Measurements from ENCODE around the gene ZNF222.

Gene ZNF222
- 3.7 to 5.0 (median 4.1) reads per million in 3 donors for total RNA-seq

DNA sequence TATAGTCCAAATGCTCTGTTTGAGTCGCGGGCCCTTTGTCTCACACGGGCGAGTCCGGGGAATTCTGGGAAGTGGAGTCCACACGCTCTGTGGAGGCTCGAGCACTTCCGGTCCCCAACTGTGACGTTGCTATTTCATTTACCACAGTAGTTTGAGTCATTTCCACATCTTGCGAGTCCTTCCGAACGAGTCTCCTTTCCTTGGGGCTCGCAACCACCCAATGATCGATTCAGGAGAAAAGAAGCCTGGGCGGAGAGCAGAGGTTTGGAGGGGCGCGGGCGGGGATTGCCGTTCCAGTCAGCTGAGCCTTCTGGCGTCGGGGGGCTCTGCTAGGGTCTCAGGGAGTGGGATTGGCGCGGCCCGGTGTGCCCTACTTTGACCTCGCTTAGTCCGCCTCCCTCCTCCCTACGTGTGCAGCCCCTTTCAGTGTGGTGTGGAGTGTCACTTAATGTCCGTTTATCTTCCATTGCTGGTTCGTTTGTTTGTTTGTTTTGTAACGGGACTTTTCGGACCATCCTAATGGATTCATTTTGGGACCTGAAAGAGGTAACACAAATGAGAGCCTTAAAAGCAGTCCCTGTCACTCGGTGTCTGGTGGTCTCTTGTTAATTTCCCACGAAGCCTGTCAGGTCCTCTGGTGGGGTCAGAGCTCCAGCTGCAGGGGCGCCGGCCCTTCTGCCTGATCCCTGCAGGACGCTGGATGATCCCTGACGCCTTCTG is at the start of gene ZNF222:
TSS of gene ZNF222 (plus strand) at position 163 of the 720 bp plus-strand sequence. CDS start at position 221, 58 bp downstream.
- no peaks in the 10 kb centered on the region for H3K27me3 ChIP-seq (replicated peaks; ENCODE audit: control insufficient read depth, insufficient read depth, low read length, poor library complexity, severe bottlenecking)
- peak within 1 kb of the TSS; percentile 55 for H3K27ac ChIP-seq (ENCODE audit: insufficient read depth, low read length, poor library complexity, severe bottlenecking)
- H3K4me1 ChIP-seq (ENCODE audit: control insufficient read depth, insufficient read depth, low read length, poor library complexity, severe bottlenecking) = peaks cover 6% of the 10 kb centered on the region
- peaks cover 38% of the 10 kb centered on the region for H3K36me3 ChIP-seq (ENCODE audit: control insufficient read depth, insufficient read depth, low read length)
- H3K9me3 ChIP-seq (ENCODE audit: control insufficient read depth, low read length) = peaks cover 9% of the 10 kb centered on the region
- H3K4me3 ChIP-seq (ENCODE audit: insufficient read depth, low read depth, low read length, poor library complexity, severe bottlenecking) = peak within 1 kb of the TSS; percentile 79
- peak; percentile 53 to 64 (median 56) for DNase-seq

DNA sequence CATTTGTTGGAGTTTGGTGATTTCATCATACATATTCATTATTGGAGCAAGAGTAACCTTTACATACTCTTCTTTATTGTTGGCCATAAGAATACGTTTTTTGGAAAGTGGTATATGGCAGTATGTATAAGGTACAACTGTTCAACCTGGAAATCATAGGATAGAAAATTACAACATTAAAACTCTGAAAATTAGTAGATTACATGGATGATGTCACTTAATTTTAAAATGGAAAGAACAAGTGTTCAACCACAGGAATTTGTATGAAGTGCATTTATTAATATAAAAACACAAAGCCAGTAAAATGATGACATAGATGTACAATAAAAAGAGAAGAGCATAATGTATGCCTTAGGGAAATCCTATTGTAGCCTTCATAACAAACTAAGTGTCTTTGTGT is 48.4 kb upstream of the ZNF222 start:
- Histone ChIP-seq H3K4me3 (ENCODE audit: insufficient read depth, low read depth, low read length, poor library complexity, severe bottlenecking) (no peak overlapping the region), H3K4me1 (ENCODE audit: control insufficient read depth, insufficient read depth, low read length, poor library complexity, severe bottlenecking) (no peaks in the 10 kb centered on the region), H3K27me3 (replicated peaks; ENCODE audit: control insufficient read depth, insufficient read depth, low read length, poor library complexity, severe bottlenecking) (no peaks in the 10 kb centered on the region), H3K27ac (ENCODE audit: insufficient read depth, low read length, poor library complexity, severe bottlenecking) (no peak overlapping the region), H3K36me3 (ENCODE audit: control insufficient read depth, insufficient read depth, low read length) (no peaks in the 10 kb centered on the region), H3K9me3 (ENCODE audit: control insufficient read depth, low read length) (peaks cover 9% of the 10 kb centered on the region)
- DNase-seq = no peak

DNA sequence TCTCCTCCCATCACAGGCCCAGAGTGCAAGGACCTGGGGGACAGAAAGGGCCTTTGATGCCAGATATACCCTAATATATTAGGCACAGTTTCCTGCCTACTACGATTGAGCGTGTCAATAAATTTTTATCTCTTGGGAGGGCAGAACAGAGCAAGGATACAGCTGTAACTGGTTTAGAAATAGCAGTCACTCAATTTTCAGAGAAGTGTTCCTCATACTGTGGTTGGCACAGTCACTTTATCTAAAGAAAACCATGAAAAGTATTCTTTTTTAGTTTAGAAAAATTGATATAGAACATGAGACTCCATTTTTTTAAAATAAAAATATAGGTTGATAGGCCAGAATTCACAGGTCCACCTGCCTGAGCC is 41.7 kb upstream of the ZNF222 start:
- Histone ChIP-seq H3K4me3 (ENCODE audit: insufficient read depth, low read depth, low read length, poor library complexity, severe bottlenecking) (peak overlapping the region; percentile 76), H3K4me1 (ENCODE audit: control insufficient read depth, insufficient read depth, low read length, poor library complexity, severe bottlenecking) (peaks cover 3% of the 10 kb centered on the region), H3K9me3 (ENCODE audit: control insufficient read depth, low read length) (no peaks in the 10 kb centered on the region), H3K27ac (ENCODE audit: insufficient read depth, low read length, poor library complexity, severe bottlenecking) (no peak overlapping the region), H3K36me3 (ENCODE audit: control insufficient read depth, insufficient read depth, low read length) (no peaks in the 10 kb centered on the region), H3K27me3 (replicated peaks; ENCODE audit: control insufficient read depth, insufficient read depth, low read length, poor library complexity, severe bottlenecking) (no peaks in the 10 kb centered on the region)
- no peak for DNase-seq

DNA sequence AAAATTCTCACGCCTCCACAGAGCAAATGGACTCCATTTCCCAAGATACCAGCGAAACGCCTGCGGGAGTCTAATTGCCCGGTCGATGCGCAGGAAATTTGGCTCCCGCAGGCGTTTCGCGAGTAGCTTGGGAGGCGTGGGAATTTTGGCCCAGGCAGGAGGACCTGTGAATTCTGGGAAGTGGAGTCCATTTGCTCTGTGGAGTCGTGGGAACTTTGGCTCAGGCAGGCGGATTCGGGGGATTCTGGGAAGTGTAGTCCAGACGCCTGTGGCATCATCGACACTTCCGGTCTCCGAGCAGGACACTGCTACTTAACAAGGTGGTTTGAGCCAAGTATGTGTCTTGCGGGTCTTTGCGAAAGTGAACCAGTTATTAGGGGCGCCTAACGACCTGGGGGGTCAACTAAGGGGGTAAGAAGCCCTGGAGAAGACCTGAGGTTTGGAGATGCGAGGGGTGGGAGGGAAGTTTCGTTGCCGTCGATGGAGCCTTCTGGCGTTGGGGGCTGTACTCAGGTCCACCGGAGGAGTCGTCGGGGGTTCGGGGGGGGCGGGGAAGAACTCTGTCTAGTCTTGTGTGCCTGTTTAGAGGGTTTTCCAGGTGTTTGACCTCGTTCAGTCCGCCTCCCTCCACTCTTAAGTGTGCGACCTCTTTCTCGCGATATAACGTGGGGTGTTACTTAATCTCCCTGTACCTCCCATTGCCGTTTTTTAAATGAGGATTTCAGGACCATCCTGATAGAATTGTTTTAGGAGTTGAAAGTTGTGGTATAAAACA is 41.1 kb upstream of the ZNF222 start, which contains the start of gene ZNF155:
TSS of gene ZNF155 (plus strand) at position 277 of the 775 bp plus-strand sequence. CDS start 4,356 bp downstream, outside the sequence.
- H3K27ac ChIP-seq (ENCODE audit: insufficient read depth, low read length, poor library complexity, severe bottlenecking) = peak within 1 kb of the TSS; percentile 69
- H3K4me3 ChIP-seq (ENCODE audit: insufficient read depth, low read depth, low read length, poor library complexity, severe bottlenecking) = peak within 1 kb of the TSS; percentile 76
- no peaks in the 10 kb centered on the region for H3K9me3 ChIP-seq (ENCODE audit: control insufficient read depth, low read length)
- H3K27me3 ChIP-seq (replicated peaks; ENCODE audit: control insufficient read depth, insufficient read depth, low read length, poor library complexity, severe bottlenecking) = no peaks in the 10 kb centered on the region
- H3K36me3 ChIP-seq (ENCODE audit: control insufficient read depth, insufficient read depth, low read length) = peaks cover 3% of the 10 kb centered on the region
- peaks cover 3% of the 10 kb centered on the region for H3K4me1 ChIP-seq (ENCODE audit: control insufficient read depth, insufficient read depth, low read length, poor library complexity, severe bottlenecking)
- DNase-seq = peak; percentile 44 to 58 (median 57)

DNA sequence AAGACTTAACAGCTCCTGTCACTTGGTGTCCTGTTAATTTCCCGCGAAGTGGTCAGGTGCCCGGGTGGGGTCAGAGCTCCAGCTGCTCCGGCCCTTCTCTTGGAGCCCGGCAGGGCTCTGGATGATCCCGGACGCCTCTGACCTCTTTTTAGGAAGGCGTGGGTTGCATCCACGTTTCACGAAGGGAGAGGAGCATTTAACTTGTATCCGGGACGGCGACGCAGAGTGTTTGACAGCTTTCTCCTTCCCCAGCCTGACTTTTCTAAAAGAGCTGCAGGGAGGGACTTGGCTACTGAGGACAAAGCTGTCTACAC is 40.5 kb upstream of the ZNF222 start:
- Histone ChIP-seq H3K27ac (ENCODE audit: insufficient read depth, low read length, poor library complexity, severe bottlenecking) (no peak overlapping the region), H3K9me3 (ENCODE audit: control insufficient read depth, low read length) (no peaks in the 10 kb centered on the region), H3K36me3 (ENCODE audit: control insufficient read depth, insufficient read depth, low read length) (peaks cover 9% of the 10 kb centered on the region), H3K27me3 (replicated peaks; ENCODE audit: control insufficient read depth, insufficient read depth, low read length, poor library complexity, severe bottlenecking) (no peaks in the 10 kb centered on the region), H3K4me1 (ENCODE audit: control insufficient read depth, insufficient read depth, low read length, poor library complexity, severe bottlenecking) (peaks cover 3% of the 10 kb centered on the region), H3K4me3 (ENCODE audit: insufficient read depth, low read depth, low read length, poor library complexity, severe bottlenecking) (peak overlapping the region; percentile 76)
- DNase-seq = no peak

GRCh38 chr19:43997631-43998290 is 27.4 kb upstream of the ZNF222 start:
- no peaks in the 10 kb centered on the region for H3K27me3 ChIP-seq (replicated peaks; ENCODE audit: control insufficient read depth, insufficient read depth, low read length, poor library complexity, severe bottlenecking)
- DNase-seq = no peak
- H3K4me3 ChIP-seq (ENCODE audit: insufficient read depth, low read depth, low read length, poor library complexity, severe bottlenecking) = no peak overlapping the region
- no peak overlapping the region for H3K27ac ChIP-seq (ENCODE audit: insufficient read depth, low read length, poor library complexity, severe bottlenecking)
- peaks cover 4% of the 10 kb centered on the region for H3K9me3 ChIP-seq (ENCODE audit: control insufficient read depth, low read length)
- peaks cover 47% of the 10 kb centered on the region for H3K36me3 ChIP-seq (ENCODE audit: control insufficient read depth, insufficient read depth, low read length)
- H3K4me1 ChIP-seq (ENCODE audit: control insufficient read depth, insufficient read depth, low read length, poor library complexity, severe bottlenecking) = no peaks in the 10 kb centered on the region

DNA sequence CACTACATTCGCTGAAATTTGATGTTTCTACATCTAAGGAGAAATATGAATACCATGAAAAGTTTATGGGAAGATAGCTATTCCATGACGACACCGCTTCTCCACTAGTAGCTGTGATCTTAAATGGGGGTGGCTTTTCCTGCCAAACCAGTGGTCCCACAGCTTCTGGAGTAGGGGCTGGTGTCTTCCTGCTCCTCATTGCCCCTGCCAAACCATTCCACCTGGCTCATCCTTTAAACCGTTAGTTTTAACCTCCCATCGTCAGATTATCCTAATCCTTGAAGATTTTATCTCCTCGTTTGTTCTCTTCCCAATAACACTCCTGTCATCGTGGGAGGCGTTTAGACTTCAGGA is 23.0 kb upstream of the ZNF222 start:
- no peak for DNase-seq
- no peak overlapping the region for H3K27ac ChIP-seq (ENCODE audit: insufficient read depth, low read length, poor library complexity, severe bottlenecking)
- H3K27me3 ChIP-seq (replicated peaks; ENCODE audit: control insufficient read depth, insufficient read depth, low read length, poor library complexity, severe bottlenecking) = no peaks in the 10 kb centered on the region
- H3K4me3 ChIP-seq (ENCODE audit: insufficient read depth, low read depth, low read length, poor library complexity, severe bottlenecking) = peak overlapping the region; percentile 88
- H3K4me1 ChIP-seq (ENCODE audit: control insufficient read depth, insufficient read depth, low read length, poor library complexity, severe bottlenecking) = peaks cover 10% of the 10 kb centered on the region
- H3K36me3 ChIP-seq (ENCODE audit: control insufficient read depth, insufficient read depth, low read length) = peaks cover 14% of the 10 kb centered on the region
- peaks cover 4% of the 10 kb centered on the region for H3K9me3 ChIP-seq (ENCODE audit: control insufficient read depth, low read length)

DNA sequence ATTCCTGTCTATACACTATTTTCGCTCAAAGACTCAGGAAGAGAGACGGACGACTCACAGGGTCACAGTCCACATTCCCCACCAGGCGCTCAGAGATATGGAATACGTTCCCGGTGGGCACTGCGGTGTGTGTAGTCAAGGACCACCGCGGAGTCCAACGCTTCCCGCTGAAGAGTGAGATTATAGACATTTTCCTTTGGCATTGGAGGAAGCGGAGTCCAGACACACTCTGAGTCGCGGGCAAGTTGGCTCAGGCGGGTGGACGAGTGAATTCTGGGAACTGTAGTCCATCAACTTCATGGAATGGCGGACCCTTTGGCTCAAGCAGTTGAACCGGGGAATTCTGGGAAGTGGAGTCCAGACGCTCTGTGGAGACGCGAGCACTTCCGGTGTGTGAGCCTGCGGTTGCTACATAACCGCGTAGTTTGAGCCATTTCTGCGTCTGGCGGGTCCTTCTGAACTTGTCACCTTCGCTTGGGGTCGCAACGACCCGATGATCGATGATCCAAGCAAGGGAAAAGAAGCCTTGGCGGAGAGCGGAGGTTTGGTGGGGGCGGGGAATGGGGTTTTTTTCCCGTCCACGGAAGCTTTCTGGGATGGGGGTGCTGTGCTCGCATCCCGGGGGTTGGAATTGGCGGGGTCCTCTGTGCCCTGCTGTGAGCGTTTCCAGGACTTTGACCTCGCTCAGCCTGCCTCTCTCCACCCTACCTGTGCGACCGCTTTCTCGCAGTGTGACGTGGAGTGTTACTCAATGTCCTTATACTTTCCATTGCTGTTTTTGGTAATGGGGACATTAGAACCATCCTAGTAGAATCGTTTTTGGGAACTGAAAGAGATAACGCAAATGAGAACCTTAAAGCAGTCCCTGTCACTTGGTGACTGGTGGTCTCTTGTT is 22.4 kb upstream of the ZNF222 start, which contains the start of gene ZNF230:
TSS of gene ZNF230 (plus strand) at position 392 of the 895 bp plus-strand sequence. CDS start 4,122 bp downstream, outside the sequence.
- peaks cover 3% of the 10 kb centered on the region for H3K9me3 ChIP-seq (ENCODE audit: control insufficient read depth, low read length)
- no peaks in the 10 kb centered on the region for H3K27me3 ChIP-seq (replicated peaks; ENCODE audit: control insufficient read depth, insufficient read depth, low read length, poor library complexity, severe bottlenecking)
- peak; percentile 71 to 74 (median 72) for DNase-seq

DNA sequence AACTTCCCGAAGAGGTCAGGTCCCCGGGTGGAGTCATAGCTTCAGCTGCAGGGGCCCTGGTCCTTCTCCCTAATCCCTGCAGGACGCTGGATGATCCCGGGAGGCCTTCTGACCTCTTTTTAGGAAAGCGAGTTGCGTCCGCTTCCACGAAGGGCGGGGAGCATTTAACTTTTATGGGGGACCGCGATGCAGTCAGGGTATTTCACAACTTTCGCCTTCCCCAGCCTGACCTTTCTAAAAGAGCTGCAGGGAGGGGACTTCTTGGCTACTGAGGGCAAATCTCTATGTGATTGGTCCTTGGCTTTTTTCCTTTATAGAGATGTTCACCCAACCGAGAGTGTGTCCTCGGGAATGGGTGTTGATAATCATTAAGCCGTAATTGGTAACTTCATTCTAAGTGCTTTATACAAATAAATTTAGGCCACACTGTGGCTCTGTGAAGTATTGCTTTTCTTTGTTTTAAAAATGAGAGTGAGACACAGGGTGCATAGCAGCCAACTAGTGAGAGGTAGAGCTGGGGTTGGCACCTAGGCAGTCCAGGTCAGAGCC is 21.6 kb upstream of the ZNF222 start:
- DNase-seq = no peak
- Histone ChIP-seq H3K27me3 (replicated peaks; ENCODE audit: control insufficient read depth, insufficient read depth, low read length, poor library complexity, severe bottlenecking) (no peaks in the 10 kb centered on the region), H3K4me1 (ENCODE audit: control insufficient read depth, insufficient read depth, low read length, poor library complexity, severe bottlenecking) (peaks cover 10% of the 10 kb centered on the region), H3K27ac (ENCODE audit: insufficient read depth, low read length, poor library complexity, severe bottlenecking) (no peak overlapping the region), H3K36me3 (ENCODE audit: control insufficient read depth, insufficient read depth, low read length) (peaks cover 21% of the 10 kb centered on the region), H3K4me3 (ENCODE audit: insufficient read depth, low read depth, low read length, poor library complexity, severe bottlenecking) (peak overlapping the region; percentile 88), H3K9me3 (ENCODE audit: control insufficient read depth, low read length) (peaks cover 11% of the 10 kb centered on the region)

More for the DNA sequence above, 22.4 kb upstream of the ZNF222 start, which contains the start of gene ZNF230:
- H3K27ac ChIP-seq (ENCODE audit: insufficient read depth, low read length, poor library complexity, severe bottlenecking) = peak within 1 kb of the TSS; percentile 61
- peaks cover 15% of the 10 kb centered on the region for H3K36me3 ChIP-seq (ENCODE audit: control insufficient read depth, insufficient read depth, low read length)
- H3K4me1 ChIP-seq (ENCODE audit: control insufficient read depth, insufficient read depth, low read length, poor library complexity, severe bottlenecking) = peaks cover 10% of the 10 kb centered on the region
- H3K4me3 ChIP-seq (ENCODE audit: insufficient read depth, low read depth, low read length, poor library complexity, severe bottlenecking) = peak within 1 kb of the TSS; percentile 88

All from effector memory CD4-positive, alpha-beta T cell (primary cell).